Gastroesophageal sphincter (tissue), 3 donors: ENCODE measurements around the gene CNGB1.
"Not testable (repeated sequence)": the region's sequence is repeated elsewhere in the genome, so short reads cannot be mapped to it uniquely, and the experiment has no call there.

Source experiments
- CTCF ChIP-seq, 4 experiments: fragments of 200-600 bp in 2 of 4; fragments of 450-650 bp in 2 of 4; sonication (generic) in 1 of 4; IDR thresholded peaks; one replicate each; pipeline ENCODE4 v1.5.1; 2017 to 2019; ENCODE audit warnings: antibody characterized with exemption in 4 of 4, mild to moderate bottlenecking in 2 of 4, moderate library complexity in 2 of 4
- EP300 ChIP-seq: sonication (generic); formaldehyde crosslinking; IDR thresholded peaks from one replicate; pipeline ENCODE4 v1.6.1; 2017; ENCODE audit warnings: antibody characterized with exemption, mild to moderate bottlenecking
- POLR2A ChIP-seq, 2 donors: fragments of 450-650 bp; IDR thresholded peaks; one replicate each; pipeline ENCODE4 v1.6.1; 2017; ENCODE audit warnings: antibody characterized with exemption in 2 of 2, mild to moderate bottlenecking in 2 of 2, moderate library complexity in 1 of 2
- POLR2AphosphoS5 ChIP-seq: sonication (generic); formaldehyde crosslinking; IDR thresholded peaks from one replicate; pipeline ENCODE4 v1.6.1; 2017; ENCODE audit warnings: antibody characterized with exemption

- TF ChIP-seq CTCF (IDR thresholded peaks at IDR 0.05); POLR2A (IDR thresholded peaks at IDR 0.05); EP300; POLR2AphosphoS5: not testable (repeated sequence)
These were observed 75.8 kb downstream of the CNGB1 start for GRCh38 chr16:57895081-57895547.
